ENCODE data around the gene GRB2. TPM values are rescaled to one million over a fixed set of nuclear protein-coding genes. Genes with fewer than 3 reads are reported as not detected.
"Not testable (repeated sequence)": the region's sequence is repeated elsewhere in the genome, so short reads cannot be mapped to it uniquely, and the experiment has no call there.

GRB2 gene
- total RNA-seq, 1 experiment from 2014 or later, result 79.7 TPM

DNA sequence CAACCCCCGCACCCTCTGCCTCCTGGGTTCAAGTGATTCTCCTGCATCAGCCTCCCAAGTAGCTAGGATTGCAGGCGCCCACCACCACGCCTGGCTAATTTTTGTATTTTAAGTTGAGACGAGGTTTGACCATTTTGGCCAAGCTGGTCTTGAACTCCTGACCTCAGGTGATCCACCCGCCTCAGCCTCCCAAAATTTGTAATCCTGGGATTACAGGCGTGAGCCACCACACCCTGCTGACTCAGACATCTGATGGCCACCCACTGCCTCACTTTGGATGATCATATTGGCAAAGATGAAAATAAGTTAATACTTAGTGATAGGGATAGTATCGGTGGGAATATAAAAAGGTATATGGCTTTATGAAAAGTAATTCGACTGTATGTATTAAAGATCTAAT, 55.9 kb downstream of the GRB2 start:
- Mint-ChIP-seq H3K9me3 (ENCODE audit: low read depth, unreplicated experiment) (no peaks in the 10 kb centered on the region), H3K27ac (ENCODE audit: unreplicated experiment) (no peak overlapping the region), H3K4me3 (ENCODE audit: low read depth, unreplicated experiment) (no peak overlapping the region), H3K4me1 (ENCODE audit: low read depth, unreplicated experiment) (peaks cover 68% of the 10 kb centered on the region), H3K27me3 (ENCODE audit: unreplicated experiment) (no peaks in the 10 kb centered on the region), H3K36me3 (ENCODE audit: insufficient read depth, unreplicated experiment) (peaks cover 10% of the 10 kb centered on the region)
- intact Hi-C loops (cut with micrococcal nuclease; ENCODE audit: unreplicated experiment), result loop anchor here (2.0 kb wide), 1 partner anchor 15 kb away; no protein-coding TSS in a partner anchor
- no TSS peak for BruUV-seq (replicated peaks)
- TF ChIP-seq, protein P1, sequence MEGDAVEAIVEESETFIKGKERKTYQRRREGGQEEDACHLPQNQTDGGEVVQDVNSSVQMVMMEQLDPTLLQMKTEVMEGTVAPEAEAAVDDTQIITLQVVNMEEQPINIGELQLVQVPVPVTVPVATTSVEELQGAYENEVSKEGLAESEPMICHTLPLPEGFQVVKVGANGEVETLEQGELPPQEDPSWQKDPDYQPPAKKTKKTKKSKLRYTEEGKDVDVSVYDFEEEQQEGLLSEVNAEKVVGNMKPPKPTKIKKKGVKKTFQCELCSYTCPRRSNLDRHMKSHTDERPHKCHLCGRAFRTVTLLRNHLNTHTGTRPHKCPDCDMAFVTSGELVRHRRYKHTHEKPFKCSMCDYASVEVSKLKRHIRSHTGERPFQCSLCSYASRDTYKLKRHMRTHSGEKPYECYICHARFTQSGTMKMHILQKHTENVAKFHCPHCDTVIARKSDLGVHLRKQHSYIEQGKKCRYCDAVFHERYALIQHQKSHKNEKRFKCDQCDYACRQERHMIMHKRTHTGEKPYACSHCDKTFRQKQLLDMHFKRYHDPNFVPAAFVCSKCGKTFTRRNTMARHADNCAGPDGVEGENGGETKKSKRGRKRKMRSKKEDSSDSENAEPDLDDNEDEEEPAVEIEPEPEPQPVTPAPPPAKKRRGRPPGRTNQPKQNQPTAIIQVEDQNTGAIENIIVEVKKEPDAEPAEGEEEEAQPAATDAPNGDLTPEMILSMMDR (IDR thresholded peaks at IDR 0.05; ENCODE audit: unreplicated experiment), result no peak
- CTCF ChIA-PET, result interaction anchor here (0.7 kb wide), 1 partner anchor 207 kb away, joined by 3 read pairs; no protein-coding TSS in a partner anchor
- no peak for DNase-seq

GRCh38 chr17:75348386-75349012, 57.0 kb downstream of the GRB2 start:
- TF ChIP-seq, protein P1 (IDR thresholded peaks at IDR 0.05; ENCODE audit: unreplicated experiment), result no peak
- no peak overlapping the region for H3K27ac Mint-ChIP-seq (ENCODE audit: unreplicated experiment)
- H3K4me1 Mint-ChIP-seq (ENCODE audit: low read depth, unreplicated experiment), result peaks cover 68% of the 10 kb centered on the region
- H3K9me3 Mint-ChIP-seq (ENCODE audit: low read depth, unreplicated experiment), result no peaks in the 10 kb centered on the region
- no peak overlapping the region for H3K4me3 Mint-ChIP-seq (ENCODE audit: low read depth, unreplicated experiment)
- CTCF ChIA-PET, result interaction anchor here (0.6 kb wide), 2 partner anchors 25 to 512 kb away, joined by 3 to 9 read pairs; no protein-coding TSS in a partner anchor
- peaks cover 10% of the 10 kb centered on the region for H3K36me3 Mint-ChIP-seq (ENCODE audit: insufficient read depth, unreplicated experiment)
- H3K27me3 Mint-ChIP-seq (ENCODE audit: unreplicated experiment), result no peaks in the 10 kb centered on the region
- intact Hi-C loops (cut with micrococcal nuclease; ENCODE audit: unreplicated experiment), result loop anchor here (2.0 kb wide), 1 partner anchor 16 kb away; no protein-coding TSS in a partner anchor
- BruUV-seq (replicated peaks), result no TSS peak
- DNase-seq, result no peak

DNA sequence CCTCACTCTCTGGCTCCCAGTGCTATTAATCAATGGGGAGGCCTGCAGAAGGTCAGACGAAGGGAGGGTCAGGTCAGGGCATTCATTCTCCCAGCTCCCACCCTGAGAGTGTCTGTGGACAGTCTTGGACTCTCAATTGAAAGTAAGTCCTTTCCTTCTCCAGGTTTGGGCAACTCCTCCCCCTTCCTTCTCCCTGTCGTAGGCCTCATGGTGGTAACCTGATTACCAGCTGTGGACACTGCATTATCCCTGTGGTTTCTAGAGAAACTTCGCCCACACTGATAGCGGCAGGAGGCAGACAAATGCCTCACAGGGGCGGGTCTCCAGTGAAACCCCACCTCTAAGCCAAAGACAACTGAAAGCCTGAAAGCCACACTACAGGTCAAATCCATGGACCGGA, 58.6 kb downstream of the GRB2 start:
- H3K9me3 Mint-ChIP-seq (ENCODE audit: low read depth, unreplicated experiment), result no peaks in the 10 kb centered on the region
- H3K36me3 Mint-ChIP-seq (ENCODE audit: insufficient read depth, unreplicated experiment), result peaks cover 10% of the 10 kb centered on the region
- DNase-seq, result peak; percentile 30
- peak overlapping the region; percentile 3 for H3K4me3 Mint-ChIP-seq (ENCODE audit: low read depth, unreplicated experiment)
- no TSS peak for BruUV-seq (replicated peaks)
- CTCF ChIA-PET, result no interaction called here
- no peaks in the 10 kb centered on the region for H3K27me3 Mint-ChIP-seq (ENCODE audit: unreplicated experiment)
- peak overlapping the region; percentile 8 for H3K27ac Mint-ChIP-seq (ENCODE audit: unreplicated experiment)
- H3K4me1 Mint-ChIP-seq (ENCODE audit: low read depth, unreplicated experiment), result peaks cover 65% of the 10 kb centered on the region
- intact Hi-C loops (cut with micrococcal nuclease; ENCODE audit: unreplicated experiment), result no loop called here
- TF ChIP-seq, protein P1 (IDR thresholded peaks at IDR 0.05; ENCODE audit: unreplicated experiment), result no peak

DNA sequence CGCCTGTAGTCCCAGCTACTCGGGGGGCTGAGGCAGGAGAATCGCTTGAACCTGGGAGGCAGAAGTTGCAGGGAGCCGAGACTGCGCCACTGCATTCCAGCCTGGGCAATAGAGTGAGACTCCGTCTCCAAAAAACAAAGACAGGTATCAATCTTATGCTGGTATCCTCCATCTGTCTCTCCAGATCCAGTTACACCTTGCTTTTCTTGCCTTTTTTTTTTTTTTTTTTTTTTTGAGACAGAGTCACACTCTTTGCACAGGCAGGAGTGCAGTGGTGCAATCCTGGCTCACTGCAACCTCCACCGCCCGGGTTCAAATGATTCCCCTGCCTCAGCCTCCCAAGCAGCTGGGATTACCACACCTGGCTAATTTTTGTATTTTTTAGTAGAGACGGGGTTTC, 59.1 kb downstream of the GRB2 start:
- Mint-ChIP-seq H3K27ac (ENCODE audit: unreplicated experiment) (peak overlapping the region; percentile 8), H3K4me1 (ENCODE audit: low read depth, unreplicated experiment) (peaks cover 65% of the 10 kb centered on the region), H3K4me3 (ENCODE audit: low read depth, unreplicated experiment) (peak overlapping the region; percentile 3)
- intact Hi-C loops (cut with micrococcal nuclease; ENCODE audit: unreplicated experiment); BruUV-seq (replicated peaks); H3K36me3 Mint-ChIP-seq (ENCODE audit: insufficient read depth, unreplicated experiment); DNase-seq; H3K27me3 Mint-ChIP-seq (ENCODE audit: unreplicated experiment); H3K9me3 Mint-ChIP-seq (ENCODE audit: low read depth, unreplicated experiment): not testable (repeated sequence)
- CTCF ChIA-PET, result interaction anchor here (0.7 to 1.0 kb wide), 2 partner anchors 48 to 423 kb away, joined by 4 to 5 read pairs; no protein-coding TSS in a partner anchor
